Hepatocyte (in vitro differentiated cells): Measurements from ENCODE around the gene CASTOR2.
"Not testable (repeated sequence)": the region's sequence is repeated elsewhere in the genome, so short reads cannot be mapped to it uniquely, and the experiment has no call there.

Experiments
- CTCF ChIP-seq: fragments of 200-600 bp; sonication (generic); IDR thresholded peaks from 2 replicates; pipeline ENCODE4 v1.5.1; 2016; ENCODE audit warnings: antibody characterized with exemption, mild to moderate bottlenecking; ENCODE audit not compliant: poor library complexity
- EZH2 ChIP-seq: fragments of 200-600 bp; sonication (generic); IDR thresholded peaks from 2 replicates; pipeline ENCODE4 v1.6.1; 2016; ENCODE audit warnings: antibody characterized with exemption, mild to moderate bottlenecking, borderline replicate concordance
- EZH2phosphoT487 ChIP-seq: fragments of 200-600 bp; sonication (generic); IDR thresholded peaks from one replicate; pipeline ENCODE4 v1.6.1; 2018; ENCODE audit warnings: antibody characterized with exemption, mild to moderate bottlenecking, low read depth, moderate library complexity; ENCODE audit not compliant: unreplicated experiment, severe bottlenecking

GRCh38 chr7:74943923-74944322 lies 20.6 kb upstream of the CASTOR2 start:
- TF ChIP-seq CTCF, EZH2phosphoT487, EZH2: not testable (repeated sequence)
